ENCODE data around the gene THSD7A. TPM values are rescaled to one million over a fixed set of nuclear protein-coding genes. Genes with fewer than 3 reads are reported as not detected.

The THSD7A gene
- total RNA-seq, 2 donors from 2014 or later, result 6.6 to 7.0 TPM

DNA sequence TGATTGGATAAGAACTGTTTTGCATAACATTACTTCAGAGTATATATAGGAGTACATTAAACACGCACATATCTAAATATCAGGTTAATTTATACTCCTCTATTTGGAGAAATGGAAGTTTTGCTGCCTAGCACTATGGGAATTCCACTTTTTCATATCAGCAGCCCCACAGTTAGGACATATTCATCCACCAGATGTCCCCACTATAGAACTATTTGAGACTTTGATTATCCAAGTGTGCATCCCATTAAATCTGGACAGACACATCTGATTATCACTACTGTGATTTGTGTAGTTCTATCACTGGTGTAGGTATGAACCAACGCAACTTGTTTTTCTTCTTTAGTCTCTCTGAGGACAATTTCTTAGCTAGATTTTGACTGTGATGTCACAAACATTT lies 345.7 kb downstream of the THSD7A start:
- intact Hi-C loops (cut with DNase I), result no loop called here
- no peak for DNase-seq (ENCODE audit: low spot score)

DNA sequence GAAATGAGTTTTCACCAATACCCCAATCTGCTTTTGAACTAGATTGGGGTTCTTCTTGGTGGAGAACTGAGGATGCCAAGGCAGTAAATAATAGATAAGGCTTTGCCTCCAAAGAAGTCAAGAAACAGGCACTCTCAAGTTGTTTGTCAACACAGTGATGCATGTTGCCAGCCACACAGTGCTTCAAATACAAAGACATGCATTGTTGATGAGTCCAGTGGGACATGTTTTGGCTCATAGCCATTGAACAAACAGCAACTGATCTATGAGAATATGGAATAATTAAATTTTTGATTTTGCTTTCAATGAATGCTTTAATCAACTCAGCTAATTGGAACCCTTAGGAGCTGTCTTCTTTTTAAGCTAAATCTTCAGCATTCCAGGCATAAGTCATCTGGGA lies 346.4 kb downstream of the THSD7A start:
- no peak for DNase-seq (ENCODE audit: low spot score)
- intact Hi-C loops (cut with DNase I), result no loop called here

DNA sequence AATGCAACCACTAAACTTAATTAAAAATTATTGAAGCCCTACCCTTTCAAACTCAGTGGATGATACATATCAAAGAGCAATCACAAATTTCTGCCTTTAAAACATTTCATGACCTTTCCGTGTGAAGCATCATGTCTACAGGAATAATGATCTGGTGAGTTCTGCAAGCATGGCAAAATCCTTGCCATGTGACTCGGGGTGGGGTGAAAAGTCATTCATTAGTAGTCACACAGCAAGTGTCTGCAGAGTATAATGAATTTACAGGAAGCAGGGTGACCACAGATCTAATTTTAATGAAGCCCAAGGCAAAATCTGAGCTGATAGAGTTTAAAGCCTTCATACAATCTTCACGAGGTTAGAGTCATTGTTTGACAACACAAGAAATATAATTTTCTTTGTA lies 351.9 kb downstream of the THSD7A start:
- intact Hi-C loops (cut with DNase I), result no loop called here
- DNase-seq (ENCODE audit: low spot score), result no peak

DNA sequence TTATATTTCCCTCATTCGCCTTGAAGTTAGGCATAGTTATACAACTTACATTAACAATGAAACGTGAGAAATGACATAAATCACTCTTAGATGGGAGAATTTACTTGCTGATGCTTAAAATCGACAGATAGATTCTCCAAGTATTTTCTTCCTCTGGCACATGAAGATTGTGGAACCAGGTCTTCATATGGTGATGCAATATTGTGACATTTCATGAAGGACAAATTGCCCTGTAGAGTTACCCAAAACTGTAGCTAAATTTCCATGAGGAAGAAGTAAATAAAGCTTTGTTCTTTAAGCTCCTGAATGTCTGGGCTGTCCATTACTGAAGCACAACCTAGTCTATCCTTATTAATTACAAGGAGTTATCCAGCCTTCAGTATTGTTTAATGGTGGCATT lies 353.1 kb downstream of the THSD7A start:
- intact Hi-C loops (cut with DNase I), result no loop called here
- no peak for DNase-seq (ENCODE audit: low spot score)

DNA sequence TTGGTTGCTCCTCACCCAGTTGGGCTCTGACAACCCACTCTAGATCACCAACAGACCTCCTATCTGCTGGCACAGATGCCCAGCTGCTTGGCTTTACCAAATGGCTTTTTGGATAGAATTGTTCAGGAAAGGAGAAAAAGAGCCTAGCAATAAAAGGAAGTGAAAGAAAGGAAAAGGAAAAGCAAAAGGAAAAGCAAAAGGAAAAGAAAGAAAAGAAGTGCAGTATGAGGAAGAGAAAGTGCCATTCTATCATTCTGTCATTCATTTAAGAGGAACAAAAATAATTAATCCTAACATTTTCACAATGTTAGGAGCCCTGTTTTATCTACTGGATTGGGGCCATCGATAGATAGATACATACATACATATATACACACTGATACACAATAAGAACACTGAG lies 353.6 kb downstream of the THSD7A start:
- no peak for DNase-seq (ENCODE audit: low spot score)
- intact Hi-C loops (cut with DNase I), result no loop called here

DNA sequence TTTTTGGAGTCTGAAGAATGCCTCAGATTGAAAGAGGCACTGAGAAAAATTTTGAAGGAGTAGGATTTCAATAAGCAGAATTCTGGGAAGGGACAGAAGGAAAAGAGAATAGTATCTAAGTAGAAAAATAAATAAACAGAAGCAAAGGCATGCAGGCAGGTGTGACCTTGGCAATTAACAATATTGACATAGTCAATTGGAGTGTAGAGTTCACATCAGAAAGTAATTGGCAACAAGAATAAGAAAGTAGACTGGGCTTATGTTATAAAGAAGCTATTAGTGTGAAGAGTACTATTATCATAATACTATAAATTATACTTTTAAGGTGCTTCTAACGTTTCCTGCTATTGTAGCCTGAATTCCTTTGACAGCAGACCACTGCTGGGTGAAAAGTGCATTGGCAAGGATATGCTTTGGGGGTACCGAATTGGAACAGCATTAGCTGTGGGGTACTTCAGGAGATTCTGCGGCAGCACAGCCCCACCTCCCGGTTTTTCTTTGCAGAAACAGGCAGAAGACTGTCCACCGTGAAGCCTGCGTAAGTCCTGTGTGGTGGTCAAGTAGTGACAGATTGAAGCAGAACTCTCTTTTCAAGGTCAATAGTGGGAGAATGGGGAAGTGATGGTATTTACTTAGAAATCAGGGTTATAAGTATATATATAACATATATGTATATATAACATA lies 357.0 kb downstream of the THSD7A start:
- intact Hi-C loops (cut with DNase I), result no loop called here
- DNase-seq (ENCODE audit: low spot score), result no peak

DNA sequence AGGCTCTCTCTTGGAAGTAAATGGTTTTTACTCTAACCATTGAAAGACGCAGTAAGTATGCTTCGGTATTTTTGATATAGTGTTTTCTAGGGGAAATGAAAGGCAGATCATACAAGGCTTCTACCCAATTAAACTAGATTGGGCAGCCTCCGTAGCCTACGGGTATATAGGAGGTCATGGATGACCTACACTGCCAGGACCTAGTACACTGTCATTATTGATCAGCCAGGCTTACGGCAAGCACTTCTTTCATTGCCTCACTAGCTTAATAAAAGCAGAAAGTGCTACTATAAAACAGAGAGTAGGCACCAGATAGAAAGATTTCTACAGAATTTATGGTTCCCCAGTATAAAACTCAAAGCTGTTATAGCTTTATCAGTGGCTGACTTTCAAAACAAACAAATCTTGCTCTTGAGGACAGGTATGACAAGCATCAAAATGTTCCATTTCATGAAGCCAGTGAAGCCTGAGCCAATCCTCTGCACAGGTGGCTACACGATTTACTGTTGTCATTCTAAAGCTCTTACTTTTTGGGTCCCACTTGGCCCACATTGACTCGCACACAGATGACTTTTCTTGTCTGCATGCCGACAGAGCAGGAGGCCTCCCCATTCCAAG lies 358.1 kb downstream of the THSD7A start:
- no peak for DNase-seq (ENCODE audit: low spot score)
- intact Hi-C loops (cut with DNase I), result no loop called here

DNA sequence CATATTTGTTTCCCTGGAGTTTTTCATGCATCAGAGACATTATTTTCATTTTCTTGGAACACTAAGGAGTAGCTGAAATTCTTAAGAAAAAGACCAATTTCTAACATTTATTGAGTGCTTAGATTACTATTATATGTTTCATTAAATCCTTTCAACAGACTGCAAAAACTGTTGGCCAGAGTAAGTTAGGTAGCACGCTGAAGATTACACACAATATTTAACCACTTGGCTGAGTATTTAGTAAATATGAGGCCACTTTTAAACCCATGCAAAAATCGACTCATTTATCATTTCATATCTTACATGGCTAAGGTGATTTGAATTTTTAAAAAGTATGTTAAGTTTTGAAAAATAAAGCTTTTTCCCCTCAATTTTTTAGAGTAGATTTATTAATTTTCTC lies 358.8 kb downstream of the THSD7A start:
- intact Hi-C loops (cut with DNase I), result no loop called here
- no peak for DNase-seq (ENCODE audit: low spot score)

DNA sequence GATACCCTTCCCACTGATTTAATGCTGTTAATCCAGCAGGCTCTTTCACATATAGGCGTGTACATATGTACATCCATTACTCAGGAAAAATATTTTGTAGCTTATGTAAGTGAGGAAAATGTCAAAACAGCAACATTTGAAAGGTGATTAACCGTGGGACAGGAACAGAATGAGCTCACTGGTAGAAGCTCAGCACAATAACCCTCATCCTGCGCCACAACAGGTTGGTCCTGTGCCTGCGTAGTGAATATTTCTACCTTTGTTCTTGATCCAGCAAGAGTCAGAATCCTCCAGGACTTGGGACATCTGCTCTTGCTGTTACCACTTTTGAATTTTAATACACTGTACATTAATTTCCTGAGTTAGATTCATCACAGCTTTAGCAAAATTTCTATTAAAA lies 359.4 kb downstream of the THSD7A start:
- intact Hi-C loops (cut with DNase I), result no loop called here
- DNase-seq (ENCODE audit: low spot score), result no peak

DNA sequence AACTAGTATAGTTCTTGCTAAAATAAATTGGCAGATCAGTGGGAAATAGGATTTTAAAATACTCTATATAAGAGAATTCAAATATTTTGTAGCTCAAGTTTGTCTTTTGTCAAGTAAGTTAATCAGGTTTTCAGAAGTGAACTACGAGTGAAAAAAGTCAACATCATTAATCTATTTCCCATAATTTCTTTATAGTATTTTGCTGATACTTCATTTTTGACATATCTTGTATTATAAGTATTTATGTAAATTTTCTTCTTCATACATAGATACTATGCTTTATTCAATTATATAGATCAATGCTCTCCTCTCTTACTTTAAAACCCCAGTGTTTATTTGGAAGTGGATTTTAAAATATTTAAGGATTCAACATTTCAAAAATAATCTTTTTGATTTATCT lies 360.7 kb downstream of the THSD7A start:
- no peak for DNase-seq (ENCODE audit: low spot score)
- intact Hi-C loops (cut with DNase I), result no loop called here

DNA sequence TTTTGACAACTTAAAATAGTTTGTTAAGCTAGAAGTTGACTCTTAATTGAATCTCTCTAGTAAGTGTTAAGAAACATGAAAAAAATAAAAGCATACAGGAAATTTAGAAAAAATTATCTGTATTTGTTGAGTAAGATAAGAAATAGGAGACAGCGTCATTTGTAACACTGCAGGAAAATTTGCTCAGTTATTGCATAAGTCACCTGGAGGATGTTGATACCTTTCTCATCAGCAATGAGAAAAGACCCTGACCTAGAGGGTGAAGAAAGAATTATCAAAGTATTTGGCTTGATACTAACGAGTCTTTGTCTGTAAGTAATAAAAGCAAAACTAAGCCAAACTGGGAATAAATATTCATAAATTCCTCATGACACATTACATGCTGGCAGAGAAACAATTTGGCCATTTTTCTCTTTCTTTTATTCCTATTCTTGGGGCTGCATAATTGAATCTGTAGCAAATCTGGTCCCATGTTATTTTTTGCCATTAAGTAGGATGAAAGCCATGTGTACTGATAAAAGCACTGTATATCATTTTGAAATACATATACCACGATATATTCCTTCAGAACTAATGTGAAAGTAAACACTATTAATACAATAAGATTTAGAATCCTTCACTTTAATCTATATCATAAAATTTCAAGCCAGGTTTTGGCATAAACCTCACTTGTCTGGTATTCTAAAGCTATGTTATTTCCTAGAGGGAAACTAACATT lies 362.8 kb downstream of the THSD7A start:
- intact Hi-C loops (cut with DNase I), result no loop called here
- DNase-seq (ENCODE audit: low spot score), result no peak

DNA sequence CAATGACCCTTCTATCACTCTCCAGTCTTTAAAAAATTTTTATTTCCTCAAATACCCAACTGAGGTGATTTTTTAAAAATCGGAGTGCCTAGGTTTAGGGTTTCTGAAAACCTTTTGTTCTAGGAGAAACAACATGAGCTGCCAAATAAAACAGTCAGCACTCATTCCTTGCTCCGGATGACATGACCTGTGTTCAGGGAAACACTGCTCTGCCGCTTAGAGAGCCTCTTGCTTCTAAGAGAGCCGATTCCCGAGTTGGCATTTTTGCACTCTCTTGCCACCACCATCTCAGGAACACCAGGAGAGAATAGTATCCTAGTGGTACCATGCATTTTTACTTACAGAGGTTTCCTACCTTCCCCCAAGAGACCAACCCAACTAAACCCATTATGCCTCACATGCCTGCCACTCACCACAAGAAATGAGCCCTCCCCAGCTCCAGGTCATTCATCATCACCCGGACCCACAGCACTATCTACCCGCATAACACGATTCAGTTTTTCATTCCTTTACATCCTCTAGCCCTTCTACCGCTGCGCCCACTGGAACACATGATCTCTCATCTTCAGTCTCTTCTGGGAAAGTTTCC lies 365.4 kb downstream of the THSD7A start:
- DNase-seq (ENCODE audit: low spot score), result no peak
- intact Hi-C loops (cut with DNase I), result no loop called here

DNA sequence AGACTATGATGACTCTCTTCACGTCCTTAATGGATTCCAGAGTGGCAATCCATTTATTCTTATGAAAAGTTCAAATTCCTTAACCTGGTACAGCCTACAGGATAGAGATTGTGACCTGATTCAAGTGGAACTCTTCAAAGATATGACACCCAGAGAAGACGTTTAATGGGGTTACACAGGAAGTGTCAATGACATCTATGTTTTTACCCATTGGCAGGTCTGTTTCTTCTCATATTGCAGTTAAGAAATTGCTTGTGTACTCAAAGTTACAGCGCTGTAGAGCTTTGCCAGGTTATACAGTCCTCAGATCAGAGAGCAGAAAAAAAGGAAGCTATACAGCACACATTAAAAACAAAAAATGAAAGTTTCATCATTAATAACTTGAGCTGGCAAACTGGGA lies 367.4 kb downstream of the THSD7A start:
- intact Hi-C loops (cut with DNase I), result no loop called here
- DNase-seq (ENCODE audit: low spot score), result no peak

DNA sequence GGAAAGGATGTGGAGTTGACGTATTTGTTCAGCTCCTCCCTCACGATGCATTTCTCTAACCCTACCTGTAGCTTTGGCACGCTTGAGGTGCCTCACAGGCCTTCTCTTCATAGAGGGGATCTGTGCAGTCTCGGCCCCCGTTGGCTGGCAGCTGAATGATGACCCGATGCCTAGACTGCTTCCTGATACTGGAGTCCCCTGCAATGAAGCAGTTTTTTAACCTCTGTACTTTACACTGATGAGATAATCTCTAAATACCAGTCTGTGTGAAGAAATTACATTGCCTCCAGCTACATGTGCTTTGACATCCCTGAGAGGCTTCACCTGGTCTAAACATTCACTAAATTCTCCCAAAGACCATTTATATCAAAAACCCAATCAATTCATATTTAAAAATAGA lies 370.1 kb downstream of the THSD7A start:
- intact Hi-C loops (cut with DNase I), result no loop called here
- no peak for DNase-seq (ENCODE audit: low spot score)

DNA sequence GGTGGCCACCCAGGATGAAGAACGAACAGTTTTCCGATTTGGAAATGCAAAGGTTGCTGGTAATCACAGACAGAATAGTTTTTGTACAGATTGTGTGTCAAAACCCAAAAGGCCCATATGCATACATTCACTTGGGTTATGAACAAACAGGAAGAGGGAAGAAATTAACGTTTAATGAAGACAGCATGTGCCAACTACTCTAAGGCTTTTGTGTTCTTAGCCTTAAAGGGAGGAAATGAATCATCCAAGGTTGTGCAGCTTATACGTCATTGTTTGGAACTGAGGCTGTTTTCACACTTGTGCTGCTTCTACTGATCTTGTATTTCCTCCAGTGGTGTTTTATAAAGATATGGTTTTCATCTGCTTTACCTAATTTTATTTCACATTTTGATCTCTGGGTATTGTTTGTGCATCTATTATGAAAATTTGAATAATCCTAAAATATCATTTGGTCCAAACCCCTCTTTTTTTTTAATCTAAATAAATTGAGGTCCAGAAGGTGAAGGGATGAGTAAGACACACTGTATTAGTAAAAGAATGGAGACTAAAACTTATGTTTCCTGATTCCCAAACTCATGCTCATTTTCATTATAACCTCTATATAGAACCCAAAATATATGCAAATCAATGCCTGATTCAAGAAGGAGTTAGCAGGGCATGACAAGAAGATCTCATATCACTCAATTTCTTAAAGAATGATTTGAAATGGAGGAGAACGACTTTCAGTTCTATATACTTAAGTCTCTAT lies 373.1 kb downstream of the THSD7A start:
- no peak for DNase-seq (ENCODE audit: low spot score)
- intact Hi-C loops (cut with DNase I), result no loop called here

DNA sequence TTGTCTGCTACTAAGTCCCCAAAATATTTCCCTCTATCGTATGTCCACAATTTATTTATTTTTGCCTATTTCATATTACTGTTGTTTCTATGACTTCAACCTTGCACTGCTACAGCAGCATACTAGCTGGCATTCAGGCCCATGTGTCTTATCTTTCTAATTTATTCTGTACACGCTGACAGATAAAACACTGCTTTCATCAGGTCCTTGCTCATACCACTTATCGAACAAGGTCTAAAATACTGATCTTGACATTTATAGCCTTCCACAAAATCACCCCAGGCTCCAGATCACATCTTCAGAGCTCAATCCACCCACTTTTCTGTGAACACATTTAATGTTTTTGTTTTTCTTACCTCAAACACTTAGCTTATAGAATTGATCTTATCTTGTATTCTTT lies 374.6 kb downstream of the THSD7A start:
- no peak for DNase-seq (ENCODE audit: low spot score)
- intact Hi-C loops (cut with DNase I), result no loop called here

DNA sequence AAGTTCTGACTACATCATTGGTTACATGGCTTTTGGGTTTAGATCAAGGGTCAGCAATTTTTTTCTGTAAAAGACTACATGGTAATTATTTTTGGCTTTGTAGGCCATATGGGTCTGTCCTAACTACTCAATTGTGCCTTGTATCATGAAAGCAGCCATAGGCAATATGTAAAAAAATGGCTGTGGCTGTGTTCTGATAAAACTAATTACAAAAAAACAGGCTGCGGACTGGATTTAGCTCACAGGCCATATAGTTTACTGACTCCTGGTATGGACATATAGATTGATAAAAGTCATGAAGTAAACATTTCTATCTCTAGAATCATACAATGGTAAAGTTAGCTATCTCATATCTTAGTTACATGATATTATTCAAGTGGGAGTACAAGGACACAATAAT lies 375.4 kb downstream of the THSD7A start:
- intact Hi-C loops (cut with DNase I), result no loop called here
- DNase-seq (ENCODE audit: low spot score), result no peak

DNA sequence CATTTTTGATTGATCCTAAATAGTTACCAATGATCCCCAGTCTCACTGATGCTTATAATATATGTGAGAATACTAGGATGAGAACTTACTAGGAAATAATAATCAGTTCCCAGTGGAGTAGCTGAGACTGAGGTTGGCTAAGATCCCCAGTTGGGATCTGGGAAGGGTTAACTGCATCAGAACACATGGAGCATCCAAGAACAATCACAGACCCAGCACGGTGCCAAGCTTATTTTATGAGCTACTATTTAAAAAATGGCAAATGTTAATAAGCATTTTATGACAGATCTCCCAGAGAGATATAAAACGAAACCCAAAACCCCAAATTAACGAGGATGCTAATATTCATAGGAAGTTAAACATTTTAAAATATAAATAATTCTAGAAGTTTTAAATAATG lies 379.5 kb downstream of the THSD7A start:
- DNase-seq (ENCODE audit: low spot score), result no peak
- intact Hi-C loops (cut with DNase I), result no loop called here

DNA sequence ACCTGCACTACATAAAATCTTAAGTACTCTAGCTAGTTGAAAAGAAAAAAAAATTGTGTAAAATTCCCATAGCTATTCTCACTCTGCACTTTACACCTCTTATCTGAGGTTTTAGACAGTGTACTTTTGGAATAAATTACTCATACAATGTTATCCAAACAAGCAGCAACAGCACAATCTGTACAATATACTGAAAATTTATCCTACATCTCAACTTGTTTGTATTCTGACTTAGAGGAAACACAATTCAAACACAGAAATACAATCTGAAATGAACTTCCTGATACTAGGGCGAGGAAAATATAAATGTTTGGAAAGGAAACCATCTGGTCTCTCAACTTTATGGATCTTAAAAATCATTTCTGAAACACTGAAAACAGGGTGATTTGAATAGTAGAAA lies 381.7 kb downstream of the THSD7A start:
- intact Hi-C loops (cut with DNase I), result no loop called here
- no peak for DNase-seq (ENCODE audit: low spot score)

DNA sequence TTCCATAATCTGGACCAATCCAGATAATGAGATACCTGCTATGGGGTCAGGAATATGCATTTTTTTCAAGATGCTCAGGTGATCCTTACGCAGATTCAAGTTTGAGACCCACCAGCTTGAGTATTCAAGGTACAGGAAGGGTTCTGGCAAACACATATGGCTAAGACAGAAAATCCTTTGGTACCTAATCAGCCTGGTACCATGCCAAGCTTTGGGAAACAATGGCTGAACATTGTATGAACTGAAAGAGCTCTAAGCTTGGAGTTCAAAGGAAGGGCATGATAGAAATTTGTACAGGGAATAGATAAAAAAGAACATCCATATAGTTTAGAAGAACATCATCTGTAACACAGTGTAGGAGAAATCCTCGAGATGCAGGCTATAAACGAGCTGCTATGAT lies 382.7 kb downstream of the THSD7A start:
- no peak for DNase-seq (ENCODE audit: low spot score)

More for the DNA sequence above, 382.7 kb downstream of the THSD7A start:
- intact Hi-C loops (cut with DNase I), result no loop called here

Data from posterior vena cava (tissue), 2 donors.